NB4 (cell line): ENCODE results near the gene IPP.

ENCODE experiments used
- POLR2A ChIP-seq: IDR thresholded peaks from 2 replicates; pipeline ENCODE4 v1.6.1; 2011; ENCODE audit warnings: mild to moderate bottlenecking; ENCODE audit not compliant: insufficient read length; ENCODE audit errors: extremely low read depth
- TF ChIP-seq, protein P1 (sequence below): IDR thresholded peaks from one replicate; pipeline ENCODE4 v1.5.1; 2012; ENCODE audit warnings: low read depth, low read length

DNA sequence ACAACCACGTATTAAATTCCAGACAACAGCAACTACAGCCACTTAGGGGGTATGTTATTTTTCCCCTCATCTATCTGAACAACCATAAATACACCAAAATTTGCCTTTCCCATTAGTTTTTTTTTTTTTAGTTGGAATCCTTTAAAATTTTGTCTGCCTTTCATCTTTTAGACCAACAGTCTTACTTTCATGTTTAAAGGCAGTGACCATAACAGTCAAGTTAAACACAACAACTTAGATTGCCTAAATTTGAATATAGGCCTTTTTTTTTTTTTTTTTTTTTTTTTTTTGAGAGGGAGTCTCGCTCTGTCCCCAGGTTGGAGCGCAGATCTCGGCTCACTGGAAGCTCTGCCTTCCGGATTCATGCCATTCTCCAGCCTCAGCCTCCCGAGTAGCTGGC lies 67.5 kb downstream of the IPP start:
- TF ChIP-seq, protein P1, sequence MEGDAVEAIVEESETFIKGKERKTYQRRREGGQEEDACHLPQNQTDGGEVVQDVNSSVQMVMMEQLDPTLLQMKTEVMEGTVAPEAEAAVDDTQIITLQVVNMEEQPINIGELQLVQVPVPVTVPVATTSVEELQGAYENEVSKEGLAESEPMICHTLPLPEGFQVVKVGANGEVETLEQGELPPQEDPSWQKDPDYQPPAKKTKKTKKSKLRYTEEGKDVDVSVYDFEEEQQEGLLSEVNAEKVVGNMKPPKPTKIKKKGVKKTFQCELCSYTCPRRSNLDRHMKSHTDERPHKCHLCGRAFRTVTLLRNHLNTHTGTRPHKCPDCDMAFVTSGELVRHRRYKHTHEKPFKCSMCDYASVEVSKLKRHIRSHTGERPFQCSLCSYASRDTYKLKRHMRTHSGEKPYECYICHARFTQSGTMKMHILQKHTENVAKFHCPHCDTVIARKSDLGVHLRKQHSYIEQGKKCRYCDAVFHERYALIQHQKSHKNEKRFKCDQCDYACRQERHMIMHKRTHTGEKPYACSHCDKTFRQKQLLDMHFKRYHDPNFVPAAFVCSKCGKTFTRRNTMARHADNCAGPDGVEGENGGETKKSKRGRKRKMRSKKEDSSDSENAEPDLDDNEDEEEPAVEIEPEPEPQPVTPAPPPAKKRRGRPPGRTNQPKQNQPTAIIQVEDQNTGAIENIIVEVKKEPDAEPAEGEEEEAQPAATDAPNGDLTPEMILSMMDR = no peak
- no peak for TF ChIP-seq POLR2A
